Kidney epithelial cell (primary cell): ENCODE data around the gene LMBR1. TPM values are rescaled to one million over a fixed set of nuclear protein-coding genes. Genes with fewer than 3 reads are reported as not detected.

Experiments
- DNase-seq: peaks from one replicate; pipeline ENCODE4 v3.0.0-alpha.2; 2010; ENCODE audit warnings: low read depth
- H3K27me3 ChIP-seq: 2 replicates; pipeline ENCODE4 v1.6.0; 2011; ENCODE audit warnings: low read length; ENCODE audit not compliant: control insufficient read depth, insufficient read depth
- H3K36me3 ChIP-seq: 2 replicates; pipeline ENCODE4 v1.5.1; 2011; ENCODE audit warnings: low read length; ENCODE audit not compliant: control insufficient read depth, insufficient read depth
- H3K4me3 ChIP-seq: 2 replicates; pipeline ENCODE4 v1.5.1; 2011; ENCODE audit warnings: low read depth, mild to moderate bottlenecking, control low read depth, low read length
- CTCF ChIP-seq: IDR thresholded peaks from 2 replicates; pipeline ENCODE4 v1.5.1; 2011; ENCODE audit warnings: mild to moderate bottlenecking, moderate library complexity, low read length, control low read depth, inconsistent platforms; ENCODE audit not compliant: insufficient read depth, poor library complexity, severe bottlenecking
- total RNA-seq: library from RNA; depleted of rRNA; stranded (reverse); fragments of >200 nt; gene quantifications from 2 replicates; pipeline ENCODE4 v1.2.3, GENCODE V29; 2015

LMBR1 gene
- total RNA-seq, 1 donor from 2014 or later: 47.3 TPM

GRCh38 chr7:156892081-156892800 is 742 bp downstream of the LMBR1 start:
- Histone ChIP-seq H3K27me3 (no peaks in the 10 kb centered on the region), H3K36me3 (no peaks in the 10 kb centered on the region), H3K4me3 (peak overlapping the region; percentile 71)
- TF ChIP-seq CTCF: no peak
- no peak for DNase-seq

GRCh38 chr7:156889746-156890145 is 3.2 kb downstream of the LMBR1 start:
- no peaks in the 10 kb centered on the region for H3K36me3 ChIP-seq
- no peaks in the 10 kb centered on the region for H3K27me3 ChIP-seq
- TF ChIP-seq CTCF: no peak
- DNase-seq: no peak
- H3K4me3 ChIP-seq: no peak overlapping the region

GRCh38 chr7:156889089-156889488 is 3.9 kb downstream of the LMBR1 start:
- DNase-seq: no peak

GRCh38 chr7:156886020-156886795 is 6.8 kb downstream of the LMBR1 start:
- no peak for DNase-seq
- Histone ChIP-seq H3K36me3 (no peaks in the 10 kb centered on the region), H3K27me3 (no peaks in the 10 kb centered on the region), H3K4me3 (no peak overlapping the region)
- no peak for TF ChIP-seq CTCF

More at GRCh38 chr7:156889089-156889488, 3.9 kb downstream of the LMBR1 start:
- no peaks in the 10 kb centered on the region for H3K27me3 ChIP-seq
- no peak for TF ChIP-seq CTCF
- H3K4me3 ChIP-seq: no peak overlapping the region
- no peaks in the 10 kb centered on the region for H3K36me3 ChIP-seq

- Histone ChIP-seq H3K27me3 (no peaks in the 10 kb centered on the region), H3K36me3 (no peaks in the 10 kb centered on the region), H3K4me3 (no peak overlapping the region)
- DNase-seq: no peak
- TF ChIP-seq CTCF: no peak
Observed at GRCh38 chr7:156881679-156882078, 11.3 kb downstream of the LMBR1 start.
